Kidney tubule cell (primary cell): Measurements from ENCODE around the gene DOK4.

ENCODE experiments used
- DNase-seq: peaks from one replicate; pipeline ENCODE4 v3.0.0-alpha.2; 2018; ENCODE audit warnings: low spot score

The DOK4 gene

GRCh38 chr16:57518922-57519321, 32.6 kb upstream of the DOK4 start:
- no peak for DNase-seq

DNA sequence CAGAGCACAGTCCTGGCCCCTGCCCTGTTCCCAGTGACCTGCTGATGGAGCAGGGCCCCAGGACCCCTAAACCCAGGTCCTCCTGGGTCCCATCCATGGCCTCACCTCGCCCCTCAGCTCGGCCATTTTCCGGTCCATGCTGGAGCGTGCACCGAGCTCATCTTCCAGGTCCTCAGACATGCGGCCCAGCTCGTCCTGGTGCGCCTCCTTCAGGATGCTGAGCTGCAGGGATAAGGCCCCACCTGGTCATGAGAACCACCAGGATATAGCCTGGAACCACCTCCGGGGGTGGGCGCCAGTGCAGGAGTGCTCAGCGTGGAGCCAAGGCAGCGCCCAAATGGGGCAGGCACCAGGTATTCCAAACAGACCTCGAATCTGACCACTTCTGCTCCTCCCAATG, 32.2 kb upstream of the DOK4 start:
- no peak for DNase-seq

- no peak for DNase-seq
These were observed 31.4 kb upstream of the DOK4 start for GRCh38 chr16:57517397-57518367.

DNA sequence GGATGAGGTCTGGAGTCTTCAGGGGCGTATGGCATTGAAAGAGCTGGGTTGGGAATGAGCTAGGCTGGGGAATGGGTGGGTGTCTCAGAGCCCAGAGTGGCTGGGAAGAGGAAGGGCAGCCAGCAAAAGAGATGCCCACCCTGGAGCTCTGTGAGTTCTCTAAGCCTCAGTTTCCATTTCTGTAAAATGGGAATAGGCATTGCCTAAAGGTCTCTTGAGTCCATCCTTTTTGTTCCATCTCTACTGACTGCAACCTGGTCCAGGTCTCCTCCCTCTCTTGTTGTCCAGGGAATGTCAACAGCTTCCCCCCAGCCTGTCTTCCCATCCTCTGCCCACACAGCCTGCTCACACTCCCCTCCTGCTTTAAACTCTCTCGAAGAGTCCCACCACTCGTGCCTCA, 30.5 kb upstream of the DOK4 start:
- no peak for DNase-seq

DNA sequence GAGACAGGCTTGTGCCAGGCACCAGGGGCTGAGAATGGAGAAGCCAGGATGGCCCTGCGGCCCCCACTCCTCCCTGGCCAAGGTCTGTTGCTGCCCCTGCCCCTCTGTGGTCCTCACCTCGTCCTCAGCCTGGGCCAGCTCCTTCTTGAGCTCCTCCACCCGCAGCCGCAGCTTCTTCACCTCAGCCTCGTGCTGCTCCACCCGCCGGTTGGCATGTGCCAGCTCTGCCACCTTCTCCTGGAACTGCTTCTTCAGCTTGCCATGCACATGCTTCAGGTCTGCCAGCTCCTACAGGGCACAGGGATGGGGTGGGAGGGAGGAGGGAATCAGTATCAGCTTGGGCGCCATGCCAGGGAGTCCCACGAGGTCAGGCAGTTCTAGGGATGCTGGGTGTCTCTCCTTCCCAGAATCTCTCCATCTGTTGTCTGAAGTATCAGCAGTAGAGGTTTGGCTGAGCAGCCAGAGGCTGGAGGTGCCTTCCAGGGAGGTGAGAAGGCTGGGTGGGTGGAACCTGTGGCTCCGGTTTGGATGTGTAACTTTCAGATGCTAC, 30.0 kb upstream of the DOK4 start:
- DNase-seq, result no peak

DNA sequence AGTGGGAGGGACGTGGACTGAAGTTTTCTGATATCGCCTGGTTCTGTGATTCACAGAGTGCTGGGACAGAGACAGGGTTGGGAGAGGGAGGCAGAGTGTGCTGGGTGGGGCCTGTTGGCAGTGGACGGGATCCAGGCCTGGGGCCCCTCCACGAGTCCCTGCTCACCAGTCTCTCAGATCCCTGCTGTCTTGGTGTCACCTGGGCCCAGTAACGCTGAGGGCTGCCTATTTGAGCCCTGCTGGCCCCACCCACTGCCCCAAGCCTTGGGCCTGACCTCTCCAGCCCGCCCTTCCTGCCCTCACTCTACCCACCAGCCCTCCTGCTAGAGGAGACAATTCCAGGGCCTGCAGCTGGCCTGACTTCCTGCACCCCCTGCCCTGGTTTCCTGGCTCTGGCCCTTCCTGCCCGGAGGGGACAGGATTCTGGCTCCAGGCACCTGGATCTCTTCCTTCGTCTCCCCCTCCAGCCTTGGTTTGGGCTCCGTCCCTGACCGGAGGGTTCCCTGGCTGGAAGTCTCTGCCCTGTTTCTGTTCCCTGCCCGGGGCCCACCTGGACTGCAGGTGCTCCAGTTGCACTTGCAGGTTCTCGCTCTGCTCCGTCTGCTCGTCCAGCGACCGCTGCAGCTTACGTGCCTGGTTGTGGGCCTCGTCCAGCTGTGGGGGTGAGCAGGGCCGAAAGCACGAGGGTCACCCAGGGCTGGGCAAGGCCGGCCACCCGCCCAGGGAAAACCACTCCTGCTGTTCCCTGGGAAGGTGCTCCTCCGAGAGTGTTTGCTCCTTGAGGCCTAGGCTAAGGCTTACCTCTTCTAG, 28.7 kb upstream of the DOK4 start:
- no peak for DNase-seq

DNA sequence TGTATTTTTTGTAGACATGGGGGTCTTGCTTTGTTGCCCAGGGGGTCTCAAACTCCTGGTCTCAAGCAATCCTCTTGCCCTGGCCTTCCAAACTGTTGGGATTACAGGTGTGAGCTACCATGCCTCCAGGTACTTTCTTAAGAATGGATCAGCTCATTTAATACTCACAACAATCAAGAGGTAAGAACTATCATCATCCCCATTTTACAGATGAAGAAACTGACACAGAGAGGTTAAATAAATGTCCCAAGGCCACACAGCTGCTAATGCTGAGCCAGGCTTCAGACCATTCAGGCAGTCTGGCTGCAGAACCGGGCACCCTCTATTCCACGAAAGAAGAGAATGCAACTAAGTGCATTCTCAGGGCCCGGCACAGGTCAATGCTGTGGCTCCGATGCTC, 28.1 kb upstream of the DOK4 start:
- DNase-seq, result no peak

DNA sequence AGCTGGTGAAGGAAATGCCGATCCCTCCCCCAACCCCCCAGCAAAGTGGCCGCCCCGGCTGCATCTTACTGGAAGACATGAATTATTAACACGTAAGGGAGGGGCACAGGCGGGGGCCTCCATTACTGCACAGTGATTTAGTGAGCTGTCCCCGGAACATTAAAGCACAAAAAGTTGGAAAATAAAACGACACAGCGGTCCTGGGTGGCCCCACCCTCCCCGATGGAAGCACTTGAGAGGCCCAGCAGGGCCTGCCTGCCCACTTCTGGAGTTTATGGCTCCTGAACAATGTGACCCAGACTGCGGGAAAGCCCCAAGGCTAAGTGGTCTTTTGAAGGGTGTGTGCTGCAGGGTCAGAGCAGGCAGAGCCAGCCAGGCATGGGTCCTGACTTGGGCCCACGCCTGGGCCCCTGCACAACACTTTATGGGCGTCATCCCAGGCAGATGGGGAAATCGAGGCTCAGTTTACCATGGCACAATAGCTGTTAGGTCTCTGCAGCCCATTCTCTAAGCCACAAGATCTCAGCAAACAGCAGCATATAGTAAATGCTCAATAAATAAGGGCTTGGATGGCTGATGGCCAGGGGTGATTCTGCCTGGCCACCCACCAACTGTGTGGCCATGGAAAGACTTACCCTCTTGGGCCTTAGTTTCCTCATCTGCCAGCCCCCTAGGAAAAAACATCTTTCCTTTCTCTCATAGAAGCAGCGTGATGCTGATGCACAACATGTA, 27.2 kb upstream of the DOK4 start:
- peak; percentile 51 for DNase-seq

DNA sequence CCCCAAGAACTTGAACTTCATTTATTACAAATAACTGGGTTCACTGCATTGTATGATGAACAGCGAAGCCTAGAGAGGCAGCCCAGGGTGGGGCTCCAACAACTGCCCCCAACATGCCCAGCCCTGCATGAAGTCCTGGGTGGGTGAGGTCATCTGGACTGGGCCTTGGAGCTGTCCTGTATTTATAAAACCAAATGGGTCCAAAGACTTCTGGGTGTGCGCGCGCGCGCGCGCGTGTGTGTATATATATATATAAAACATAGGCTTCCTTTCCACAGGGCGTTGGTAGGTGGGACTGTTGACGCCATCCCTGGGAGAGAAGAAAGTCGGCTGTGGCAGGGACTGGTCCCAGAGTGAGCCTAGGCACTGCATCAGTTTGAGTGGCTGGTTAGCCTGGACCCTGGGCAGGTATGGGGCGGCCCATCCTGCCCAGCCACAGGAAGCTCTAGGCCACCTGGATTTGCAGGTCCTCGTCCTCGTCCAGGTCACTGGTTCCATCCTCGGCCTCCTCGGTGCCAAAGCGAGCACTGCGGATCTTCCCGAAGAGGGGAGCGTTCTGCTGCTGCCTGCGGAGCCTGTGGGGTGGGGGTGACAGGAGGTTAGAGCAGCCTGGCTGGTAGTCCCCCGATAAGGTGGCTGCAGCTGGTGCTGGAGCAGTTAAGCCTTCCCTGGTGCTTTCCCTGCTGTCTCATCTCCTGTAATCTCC, 26.2 kb upstream of the DOK4 start:
- no peak for DNase-seq

DNA sequence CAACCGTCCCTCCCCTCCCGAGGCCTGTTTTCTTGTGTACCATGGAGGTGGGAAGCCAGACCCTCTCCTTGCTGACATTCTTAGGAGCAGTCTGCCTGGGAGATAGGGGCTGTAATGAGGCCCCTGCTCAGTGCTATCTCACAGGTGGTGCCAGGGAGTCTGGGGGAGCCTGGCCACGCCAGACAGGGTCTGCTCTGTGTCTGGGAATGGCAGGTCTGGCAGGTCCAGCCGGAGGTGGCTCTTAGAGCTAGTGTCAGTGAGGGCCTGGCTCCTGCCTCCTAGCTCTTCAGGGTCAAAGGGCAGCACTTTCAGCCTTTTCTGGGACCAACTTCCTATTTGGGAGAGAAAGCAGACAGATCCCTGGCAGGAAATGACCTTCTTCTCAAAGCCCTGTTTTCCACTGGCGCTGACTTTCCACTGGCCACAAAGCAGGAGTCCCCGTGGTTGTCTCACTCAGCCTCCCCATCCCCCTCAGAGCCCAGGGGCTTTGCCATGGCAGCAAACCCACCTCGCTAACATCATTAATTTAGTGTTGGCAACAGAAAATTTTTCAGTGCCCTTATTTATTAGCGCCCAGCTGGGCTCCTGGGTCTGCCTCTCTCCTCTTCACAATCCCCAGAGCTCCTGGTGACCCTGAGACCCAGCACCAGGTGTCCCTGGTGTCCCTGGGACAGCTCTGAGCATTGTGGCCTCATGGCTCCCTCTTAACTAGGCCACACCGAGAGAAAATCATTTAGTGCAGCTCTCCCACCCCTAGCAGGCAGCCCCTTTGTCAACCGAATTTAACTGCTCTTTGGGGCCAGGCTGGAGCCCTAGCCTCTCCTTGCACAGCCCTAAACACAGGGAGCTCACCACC, 24.0 kb upstream of the DOK4 start:
- no peak for DNase-seq

DNA sequence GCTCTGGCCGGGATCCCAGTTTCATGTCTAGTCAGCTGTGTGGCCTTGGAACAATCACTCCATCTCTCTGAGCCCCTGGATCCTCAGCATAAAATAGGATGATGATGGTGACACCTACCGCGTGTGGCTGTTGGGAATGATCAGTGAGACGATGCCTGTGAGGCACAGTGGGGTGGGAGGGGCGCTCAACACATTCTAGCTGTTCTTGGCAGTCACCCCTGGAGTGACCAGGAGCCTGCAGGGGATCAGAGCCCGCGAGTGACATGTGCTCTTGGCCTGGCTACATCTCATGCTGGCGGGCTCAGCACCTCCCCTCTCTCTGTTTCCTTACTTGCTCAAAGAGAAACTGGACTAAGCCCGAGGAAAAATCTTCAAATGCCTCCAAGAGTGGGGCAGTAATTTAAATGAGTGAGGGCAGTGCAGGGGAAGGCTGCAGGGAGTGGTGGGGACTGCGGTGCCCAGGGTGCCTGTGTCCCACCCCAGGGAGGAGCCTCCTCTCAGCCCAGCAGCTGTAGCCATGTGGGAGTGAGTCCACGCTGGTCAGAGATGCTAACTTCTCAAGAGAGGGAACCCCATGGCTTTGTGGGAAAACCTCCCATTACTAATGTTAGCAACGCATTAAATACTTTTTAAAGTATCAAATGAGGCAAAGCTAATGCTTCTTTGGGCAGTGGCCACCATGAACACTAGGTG, 23.1 kb upstream of the DOK4 start:
- no peak for DNase-seq

GRCh38 chr16:57508035-57508425, 21.7 kb upstream of the DOK4 start:
- no peak for DNase-seq

DNA sequence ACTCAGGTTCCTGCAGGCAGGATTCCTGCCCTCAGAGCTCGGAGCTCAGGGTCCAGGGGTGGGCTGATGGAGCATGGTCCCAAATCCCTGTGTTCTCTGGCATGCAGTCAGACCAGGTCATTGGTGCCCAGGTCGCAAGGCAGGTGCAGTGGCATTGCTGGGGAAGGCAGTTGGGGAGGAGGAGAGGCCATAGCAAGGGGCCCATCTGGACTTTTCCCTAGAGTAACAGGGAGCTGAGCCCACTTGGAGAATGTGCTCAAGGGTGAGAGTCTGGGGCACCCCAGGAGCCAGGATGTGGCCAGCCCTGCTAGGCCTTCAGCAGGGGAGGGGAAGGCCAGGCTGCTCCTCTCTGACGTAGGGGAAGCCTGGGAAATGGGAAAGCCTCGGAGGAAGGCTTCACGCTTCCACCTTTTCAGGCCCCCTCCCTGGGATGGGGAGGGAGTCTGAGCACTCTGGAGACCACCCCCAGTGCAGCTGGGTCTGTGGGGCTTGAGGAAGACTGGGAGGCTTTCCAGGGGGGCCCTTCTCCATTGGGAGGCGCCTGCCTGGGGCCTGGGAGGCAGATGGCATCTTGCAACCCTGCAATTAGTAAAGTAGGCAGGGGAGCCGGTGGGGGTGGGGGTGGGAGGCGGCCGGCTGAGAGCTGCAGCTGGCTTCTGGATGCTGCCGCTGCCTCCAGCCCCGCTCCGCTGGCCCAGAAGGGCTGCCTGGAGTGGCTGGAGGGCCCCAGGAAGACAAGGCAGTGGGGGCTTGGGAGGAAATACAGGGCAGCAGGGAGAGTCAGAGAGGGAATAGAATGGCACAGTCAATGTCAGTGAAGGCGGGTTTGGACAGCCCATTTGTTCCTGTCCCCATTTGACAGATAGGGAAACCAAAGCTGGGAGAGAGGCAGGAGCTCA, 21.1 kb upstream of the DOK4 start:
- no peak for DNase-seq

GRCh38 chr16:57505169-57505568, 18.9 kb upstream of the DOK4 start:
- DNase-seq, result no peak

GRCh38 chr16:57504491-57504890, 18.2 kb upstream of the DOK4 start:
- DNase-seq, result no peak

DNA sequence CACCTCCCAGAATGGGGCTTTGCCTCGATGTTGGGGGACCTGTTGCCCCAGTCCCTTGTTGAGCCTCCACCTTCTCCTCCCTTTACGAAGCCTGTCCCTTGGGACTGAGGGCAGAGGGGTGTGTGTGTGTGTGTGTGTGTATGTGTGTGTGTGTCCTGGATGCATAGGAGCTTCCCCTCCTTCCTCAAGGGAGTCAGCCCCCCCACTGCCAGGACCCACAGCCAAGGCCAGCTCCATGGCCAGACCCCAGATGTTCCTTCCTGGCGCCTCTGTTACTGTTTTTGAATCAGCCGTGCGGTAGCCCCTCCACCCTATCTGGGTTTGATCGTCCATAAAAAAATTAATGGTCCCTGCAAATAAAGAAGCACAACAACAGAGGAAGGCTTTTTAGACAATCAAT, 17.7 kb upstream of the DOK4 start:
- DNase-seq, result no peak

DNA sequence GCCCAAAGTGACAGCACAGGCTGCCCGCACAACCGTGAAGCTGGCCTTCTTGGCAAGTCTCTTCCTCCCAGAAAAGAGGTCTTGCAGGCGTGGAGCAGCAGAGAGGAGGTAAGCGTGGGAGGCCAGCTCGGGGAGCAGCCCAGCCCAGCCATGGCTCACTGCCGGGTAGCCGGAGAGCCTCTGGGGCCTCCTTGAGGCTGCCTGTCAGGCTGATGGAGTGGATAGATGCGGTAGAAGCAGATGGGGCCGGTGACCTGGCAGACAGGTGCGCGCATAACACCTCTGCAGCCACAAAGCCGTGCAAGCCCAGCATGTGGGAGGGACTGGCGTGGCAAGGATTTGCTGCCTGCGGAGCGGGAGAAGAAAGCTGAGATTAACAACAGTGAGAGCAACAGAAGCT, 17.1 kb upstream of the DOK4 start:
- no peak for DNase-seq

DNA sequence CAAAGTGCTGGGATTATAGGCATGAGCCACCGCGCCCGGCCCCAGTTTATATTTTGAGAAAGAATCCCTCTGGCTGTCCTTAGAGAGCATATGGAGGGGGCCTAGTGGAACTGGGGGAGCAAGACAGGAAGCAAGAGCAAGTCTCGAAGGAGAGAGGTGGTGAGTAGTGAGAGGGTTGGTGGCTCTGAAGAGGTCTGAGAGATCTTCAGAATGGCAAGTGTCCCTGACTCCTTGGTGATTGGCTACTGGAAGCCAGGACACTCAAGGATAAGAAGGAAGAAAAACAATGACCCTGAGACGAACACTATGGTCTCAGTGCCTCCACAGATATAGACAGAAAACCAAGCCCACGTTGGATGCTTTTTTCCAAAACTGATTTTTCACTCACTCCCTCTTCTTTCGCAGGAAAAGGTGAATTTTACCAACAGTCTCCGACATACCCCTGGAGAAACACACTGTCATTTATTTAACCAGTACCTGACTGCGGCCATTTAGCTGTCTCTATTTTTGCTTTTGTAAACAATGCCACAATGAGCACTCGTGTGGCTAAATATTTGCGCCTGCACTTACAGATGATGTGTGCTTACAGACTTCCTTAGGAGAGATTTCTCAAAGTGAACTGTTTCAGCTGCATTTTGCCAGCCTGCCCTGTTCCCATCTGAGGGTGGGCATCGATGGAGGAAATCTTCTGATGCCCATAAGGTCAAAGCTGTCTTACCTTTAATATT, 15.9 kb upstream of the DOK4 start:
- no peak for DNase-seq
